Measurements from ENCODE around the gene KL. TPM values are rescaled to one million over a fixed set of nuclear protein-coding genes. Genes with fewer than 3 reads are reported as not detected.

Gene KL
- total and polyA plus RNA-seq, 10 of the 15 experiments (the other 5 are each of a cell fraction or from before 2014, with no cell fraction given), result 0.08 to 2.1 (median 1.4) TPM

DNA sequence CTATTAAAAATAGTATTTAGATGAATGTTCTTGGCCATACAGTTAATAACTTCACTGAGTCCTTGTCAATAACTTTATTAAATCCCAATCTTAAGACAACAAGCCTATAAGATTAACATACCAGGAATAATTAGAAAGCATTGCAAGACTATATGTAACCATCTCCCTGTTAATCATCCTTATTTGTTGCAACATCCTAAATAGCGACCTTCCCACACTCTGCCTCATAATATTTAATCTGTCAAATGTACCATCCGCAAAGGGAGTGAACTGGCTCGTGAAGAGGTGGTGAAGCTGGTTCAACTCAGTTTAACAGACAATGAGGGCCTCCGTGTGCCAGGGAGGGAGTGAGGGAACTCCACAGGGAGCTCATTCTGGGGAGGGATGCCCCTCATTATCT, 33.9 kb downstream of the KL start:
- intact Hi-C loops (cut with micrococcal nuclease; ENCODE audit: unreplicated experiment), result loop anchor here (5.0 kb wide), 1 partner anchor 147 kb away; no protein-coding TSS in a partner anchor
- no peaks in the 10 kb centered on the region for H3K79me2 ChIP-seq (ENCODE audit: control insufficient read depth, insufficient read depth, low read length)
- 80% methylated on average over 4 of the region's 4 CpGs for WGBS (ENCODE audit: insufficient coverage, insufficient replicate concordance, low lambda C conversion rate, missing lambda C conversion rate)
- no peak overlapping the region for H3K4me2 ChIP-seq (ENCODE audit: control insufficient read depth, insufficient read depth)
- ChIA-PET RAD21 (ENCODE audit: unreplicated experiment) (no interaction called here), POLR2A (no interaction called here), CTCF (no interaction called here), SMC1A (ENCODE audit: uncharacterized antibody, unreplicated experiment) (no interaction called here)
- H3K9ac ChIP-seq (ENCODE audit: control insufficient read depth, insufficient read depth, low read length), result no peak overlapping the region
- FAIRE-seq, result no peak
- ATAC-seq, result no peak
- no peaks in the 10 kb centered on the region for H3K27me3 ChIP-seq (replicated peaks in 1 of 2; ENCODE audit: control insufficient read depth in 2 of 2, insufficient read depth in 2 of 2, low read length in 1 of 2)
- in situ Hi-C loops (cut with MboI), result no loop called here
- no peaks in the 10 kb centered on the region for H4K20me1 ChIP-seq (ENCODE audit: control insufficient read depth, insufficient read depth)
- no peak overlapping the region for H3K27ac ChIP-seq (ENCODE audit: control insufficient read depth, insufficient read depth)
- H3K36me3 ChIP-seq (ENCODE audit: control insufficient read depth in 2 of 2, insufficient read depth in 2 of 2, low read length in 1 of 2), result no peaks in the 10 kb centered on the region
- no peaks in the 10 kb centered on the region for H3K9me3 ChIP-seq (replicated peaks; ENCODE audit: control insufficient read depth, insufficient read depth, low read length)
- BruUV-seq (replicated peaks), result no TSS peak
- no peak overlapping the region for H2AFZ ChIP-seq (ENCODE audit: control insufficient read depth, low read depth, low read length)
- peaks cover 11% of the 10 kb centered on the region; the same call in 1 of the 2 replicates for H3K4me1 ChIP-seq (ENCODE audit: control insufficient read depth, insufficient read depth, low read length)
- no peak for TF ChIP-seq BACH1 (IDR thresholded peaks at IDR 0.05; ENCODE audit: borderline replicate concordance)
- DNase-seq (ENCODE audit: low read depth, low spot score), result no peak
- no peak overlapping the region for H3K4me3 ChIP-seq

DNA sequence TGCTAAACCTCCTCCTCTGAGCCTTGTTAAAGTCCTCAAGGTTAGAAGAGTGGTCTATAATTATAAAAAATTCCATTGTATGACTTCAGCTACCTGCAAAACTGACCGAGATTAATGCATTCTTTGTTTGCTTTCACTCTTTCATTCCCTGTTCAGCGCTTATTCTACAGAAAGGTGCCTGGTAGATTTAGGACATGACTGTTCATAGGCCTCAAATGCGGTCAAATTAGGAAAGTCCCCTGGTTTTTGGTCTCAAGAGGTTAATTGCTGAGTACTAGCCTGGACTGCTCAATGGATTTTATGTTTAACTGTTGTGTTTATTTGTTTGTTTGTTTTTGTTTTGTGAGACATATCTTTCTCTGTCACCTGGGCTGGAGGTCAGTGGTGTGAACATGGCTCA, 35.4 kb downstream of the KL start:
- in situ Hi-C loops (cut with MboI) (no loop called here), intact Hi-C loops (cut with micrococcal nuclease; ENCODE audit: unreplicated experiment) (loop anchor here (5.0 kb wide), 1 partner anchor 146 kb away; no protein-coding TSS in a partner anchor)
- WGBS (ENCODE audit: insufficient coverage, insufficient replicate concordance, low lambda C conversion rate, missing lambda C conversion rate), result 3% methylated on average over 3 of the region's 3 CpGs
- DNase-seq (ENCODE audit: low read depth, low spot score) (peak; percentile 66), FAIRE-seq (peak; percentile 62), ATAC-seq (peak; percentile 97)
- Histone ChIP-seq H2AFZ (ENCODE audit: control insufficient read depth, low read depth, low read length) (peak overlapping the region; percentile 49), H3K4me1 (ENCODE audit: control insufficient read depth, insufficient read depth, low read length) (peaks cover 11% of the 10 kb centered on the region; the same call in 1 of the 2 replicates), H3K27me3 (replicated peaks in 1 of 2; ENCODE audit: control insufficient read depth in 2 of 2, insufficient read depth in 2 of 2, low read length in 1 of 2) (no peaks in the 10 kb centered on the region), H3K79me2 (ENCODE audit: control insufficient read depth, insufficient read depth, low read length) (no peaks in the 10 kb centered on the region), H3K9ac (ENCODE audit: control insufficient read depth, insufficient read depth, low read length) (no peak overlapping the region), H3K27ac (ENCODE audit: control insufficient read depth, insufficient read depth) (peak overlapping the region; percentile 64), H3K4me2 (ENCODE audit: control insufficient read depth, insufficient read depth) (peak overlapping the region; percentile 51; the same call in 1 of the 2 replicates), H4K20me1 (ENCODE audit: control insufficient read depth, insufficient read depth) (no peaks in the 10 kb centered on the region), H3K36me3 (ENCODE audit: control insufficient read depth in 2 of 2, insufficient read depth in 2 of 2, low read length in 1 of 2) (no peaks in the 10 kb centered on the region), H3K9me3 (replicated peaks; ENCODE audit: control insufficient read depth, insufficient read depth, low read length) (no peaks in the 10 kb centered on the region), H3K4me3 (no peak overlapping the region)
- SMC1A ChIA-PET (ENCODE audit: uncharacterized antibody, unreplicated experiment), result interaction anchor here (1.3 kb wide), 1 partner anchor 32 kb away, joined by 4 read pairs; no protein-coding TSS in a partner anchor
- no TSS peak for BruUV-seq (replicated peaks)
- POLR2A ChIA-PET, result interaction anchor here (1.6 kb wide), 1 partner anchor 56 kb away, joined by 4 read pairs; no protein-coding TSS in a partner anchor
- CTCF ChIA-PET, result no interaction called here
- RAD21 ChIA-PET (ENCODE audit: unreplicated experiment), result no interaction called here
- peak; percentile 38 to 61; a peak in 2 of 4 replicates for TF ChIP-seq IKZF2 (IDR thresholded peaks at IDR 0.05)
- TF ChIP-seq RUNX3 (IDR thresholded peaks at IDR 0.05; ENCODE audit: low read length), result peak; percentile 89
- no peak for TF ChIP-seq KAT2A (conservative IDR thresholded peaks at IDR 0.05; ENCODE audit: control insufficient read depth, low read depth, low read length)
- TF ChIP-seq BRCA1 (IDR thresholded peaks at IDR 0.05; ENCODE audit: low read depth, low read length), result no peak
- peak; percentile 59; the same call in 1 of the 2 replicates for TF ChIP-seq CBFB (IDR thresholded peaks at IDR 0.05; ENCODE audit: low read depth)
- TF ChIP-seq, protein P1, sequence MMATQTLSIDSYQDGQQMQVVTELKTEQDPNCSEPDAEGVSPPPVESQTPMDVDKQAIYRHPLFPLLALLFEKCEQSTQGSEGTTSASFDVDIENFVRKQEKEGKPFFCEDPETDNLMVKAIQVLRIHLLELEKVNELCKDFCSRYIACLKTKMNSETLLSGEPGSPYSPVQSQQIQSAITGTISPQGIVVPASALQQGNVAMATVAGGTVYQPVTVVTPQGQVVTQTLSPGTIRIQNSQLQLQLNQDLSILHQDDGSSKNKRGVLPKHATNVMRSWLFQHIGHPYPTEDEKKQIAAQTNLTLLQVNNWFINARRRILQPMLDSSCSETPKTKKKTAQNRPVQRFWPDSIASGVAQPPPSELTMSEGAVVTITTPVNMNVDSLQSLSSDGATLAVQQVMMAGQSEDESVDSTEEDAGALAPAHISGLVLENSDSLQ (IDR thresholded peaks at IDR 0.05), result peak; percentile 75
- TF ChIP-seq NFIC (IDR thresholded peaks at IDR 0.05; ENCODE audit: low read depth, low read length), result peak; percentile 39; the same call in 1 of the 2 replicates
- TF ChIP-seq, protein P2, sequence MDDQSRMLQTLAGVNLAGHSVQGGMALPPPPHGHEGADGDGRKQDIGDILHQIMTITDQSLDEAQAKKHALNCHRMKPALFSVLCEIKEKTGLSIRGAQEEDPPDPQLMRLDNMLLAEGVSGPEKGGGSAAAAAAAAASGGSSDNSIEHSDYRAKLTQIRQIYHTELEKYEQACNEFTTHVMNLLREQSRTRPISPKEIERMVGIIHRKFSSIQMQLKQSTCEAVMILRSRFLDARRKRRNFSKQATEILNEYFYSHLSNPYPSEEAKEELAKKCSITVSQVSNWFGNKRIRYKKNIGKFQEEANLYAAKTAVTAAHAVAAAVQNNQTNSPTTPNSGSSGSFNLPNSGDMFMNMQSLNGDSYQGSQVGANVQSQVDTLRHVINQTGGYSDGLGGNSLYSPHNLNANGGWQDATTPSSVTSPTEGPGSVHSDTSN (IDR thresholded peaks at IDR 0.05; ENCODE audit: insufficient replicate concordance, low read depth, low read length), result no peak
- peak; percentile 63 for TF ChIP-seq MEF2B (IDR thresholded peaks at IDR 0.05; ENCODE audit: partially characterized antibody, poor library complexity, severe bottlenecking)
- no peak for TF ChIP-seq HDAC2 (IDR thresholded peaks at IDR 0.05)

Data from GM12878 (cell line).